Measurements from ENCODE around the gene C1orf21. TPM values are rescaled to one million over a fixed set of nuclear protein-coding genes. Genes with fewer than 3 reads are reported as not detected.

The C1orf21 gene
- total RNA-seq, 1 experiment from 2014 or later: 28.5 TPM

- TF ChIP-seq ZNF532 (CRISPR knock-in tag; IDR thresholded peaks at IDR 0.05; ENCODE audit: borderline replicate concordance) (no peak), ATF6 (CRISPR knock-in tag; IDR thresholded peaks at IDR 0.05) (no peak), MXD4 (CRISPR knock-in tag; IDR thresholded peaks at IDR 0.05; ENCODE audit: borderline replicate concordance) (no peak)
- Mint-ChIP-seq H3K36me3 (no peaks in the 10 kb centered on the region; the same call in 1 of the 2 replicates), H3K4me3 (no peak overlapping the region), H3K27ac (no peak overlapping the region), H3K4me1 (peaks cover 9% of the 10 kb centered on the region), H3K9me3 (peaks cover 16% of the 10 kb centered on the region), H3K27me3 (ENCODE audit: low read depth) (no peaks in the 10 kb centered on the region)
- ChIA-PET CTCF (interaction anchor here (0.9 to 2.8 kb wide), 2 partner anchors 30 to 168 kb away, joined by 3 to 12 read pairs; no protein-coding TSS in a partner anchor), POLR2A (no interaction called here)
- DNase-seq (ENCODE audit: low spot score): no peak
- ATAC-seq: peak; percentile 23
These were observed 247.0 kb downstream of the C1orf21 start for GRCh38 chr1:184633785-184634184.

GRCh38 chr1:184634296-184634695 lies 247.5 kb downstream of the C1orf21 start:
- CTCF ChIA-PET: interaction anchor here (2.8 kb wide), 1 partner anchor 30 kb away, joined by 12 read pairs; no protein-coding TSS in a partner anchor
- DNase-seq (ENCODE audit: low spot score): no peak
- POLR2A ChIA-PET: no interaction called here

GRCh38 chr1:184635347-184635979 lies 248.6 kb downstream of the C1orf21 start:
- Mint-ChIP-seq H3K27me3 (ENCODE audit: low read depth) (no peaks in the 10 kb centered on the region; the same call in 1 of the 2 replicates), H3K27ac (no peak overlapping the region), H3K36me3 (no peaks in the 10 kb centered on the region; the same call in 1 of the 2 replicates), H3K9me3 (peaks cover 16% of the 10 kb centered on the region), H3K4me3 (no peak overlapping the region), H3K4me1 (no peaks in the 10 kb centered on the region)
- DNase-seq (ENCODE audit: low spot score) (no peak), ATAC-seq (no peak)
- POLR2A ChIA-PET: no interaction called here
- CTCF ChIA-PET: interaction anchor here (2.8 kb wide), 1 partner anchor 28 kb away, joined by 12 read pairs; no protein-coding TSS in a partner anchor
- TF ChIP-seq USF1 (CRISPR knock-in tag; IDR thresholded peaks at IDR 0.05): no peak
- no peak for TF ChIP-seq STAT6 (CRISPR knock-in tag; conservative IDR thresholded peaks at IDR 0.05; ENCODE audit: low read depth)
- no peak for TF ChIP-seq MYBL2 (CRISPR knock-in tag; IDR thresholded peaks at IDR 0.05)
- no peak for TF ChIP-seq ATF1 (CRISPR knock-in tag; IDR thresholded peaks at IDR 0.05)
- TF ChIP-seq TP53 (CRISPR knock-in tag; IDR thresholded peaks at IDR 0.05): no peak
- TF ChIP-seq ZNF671 (CRISPR knock-in tag; IDR thresholded peaks at IDR 0.05): no peak
- no peak for TF ChIP-seq RELA (CRISPR knock-in tag; IDR thresholded peaks at IDR 0.05; ENCODE audit: borderline replicate concordance)
- no peak for TF ChIP-seq CTCF (IDR thresholded peaks at IDR 0.05)

More at GRCh38 chr1:184634296-184634695, 247.5 kb downstream of the C1orf21 start:
- Mint-ChIP-seq H3K4me3 (no peak overlapping the region), H3K27me3 (ENCODE audit: low read depth) (no peaks in the 10 kb centered on the region), H3K4me1 (peaks cover 7% of the 10 kb centered on the region), H3K9me3 (peaks cover 16% of the 10 kb centered on the region), H3K36me3 (no peaks in the 10 kb centered on the region; the same call in 1 of the 2 replicates), H3K27ac (no peak overlapping the region)
- TF ChIP-seq ZNF671 (CRISPR knock-in tag; IDR thresholded peaks at IDR 0.05): no peak
- ATAC-seq: no peak

All from WTC11 (cell line).